DOHH2 (cell line): ENCODE results near the gene HPS3.

Experiments used
- H3F3A ChIP-seq: fragments of 200-600 bp; sonication (generic), shearing (Covaris generic); 2 replicates; pipeline ENCODE4 v1.6.0; 2016; ENCODE audit warnings: antibody characterized with exemption, mild to moderate bottlenecking; ENCODE audit not compliant: control insufficient read depth, insufficient read depth
- H3K27ac ChIP-seq: fragments of 200-600 bp; sonication (generic); 2 replicates; pipeline ENCODE4 v1.5.1; 2014; ENCODE audit warnings: low read depth, mild to moderate bottlenecking, low read length, moderate library complexity
- H3K27me3 ChIP-seq: fragments of 200-600 bp; sonication (generic); 2 replicates; pipeline ENCODE4 v1.6.1; 2014; ENCODE audit warnings: mild to moderate bottlenecking, low read length, mixed read lengths; ENCODE audit not compliant: control insufficient read depth
- H3K36me3 ChIP-seq: fragments of 200-600 bp; sonication (generic); 2 replicates; pipeline ENCODE4 v1.6.1; 2014; ENCODE audit warnings: mild to moderate bottlenecking, low read length, moderate library complexity, mixed read lengths; ENCODE audit not compliant: control insufficient read depth
- H3K4me1 ChIP-seq: fragments of 200-600 bp; sonication (generic); 2 replicates; pipeline ENCODE4 v1.6.1; 2014; ENCODE audit warnings: mild to moderate bottlenecking, low read length, mixed read lengths; ENCODE audit not compliant: control insufficient read depth
- H3K4me2 ChIP-seq: fragments of 200-600 bp; sonication (generic); 2 replicates; pipeline ENCODE4 v1.6.0; 2014; ENCODE audit warnings: mild to moderate bottlenecking, low read length, moderate library complexity
- H3K4me3 ChIP-seq: fragments of 200-600 bp; sonication (generic); 2 replicates; pipeline ENCODE4 v1.5.1; 2014; ENCODE audit warnings: mild to moderate bottlenecking, low read length, mixed read lengths
- H3K79me2 ChIP-seq: fragments of 200-600 bp; sonication (generic); 2 replicates; pipeline ENCODE4 v1.6.1; 2014; ENCODE audit warnings: mild to moderate bottlenecking, low read length, mixed read lengths; ENCODE audit not compliant: control insufficient read depth
- H3K9me2 ChIP-seq: fragments of 200-600 bp; sonication (generic); replicated peaks from 2 replicates; pipeline ENCODE4 v1.6.1; 2014; ENCODE audit warnings: mild to moderate bottlenecking, low read length, mixed read lengths; ENCODE audit not compliant: control insufficient read depth
- H3K9me3 ChIP-seq: fragments of 200-600 bp; sonication (generic); 2 replicates; pipeline ENCODE4 v1.6.1; 2014; ENCODE audit warnings: antibody characterized with exemption, low read length, mixed read lengths; ENCODE audit not compliant: control insufficient read depth, insufficient read depth
- H4K20me1 ChIP-seq: fragments of 200-600 bp; sonication (generic); 2 replicates; pipeline ENCODE4 v1.6.0; 2014; ENCODE audit warnings: low read depth, mild to moderate bottlenecking, antibody characterized with exemption, low read length, moderate library complexity; ENCODE audit not compliant: control insufficient read depth, insufficient read depth
- CTCF ChIP-seq: fragments of 200-600 bp; sonication (generic); IDR thresholded peaks from one replicate; pipeline ENCODE4 v1.5.1; 2014; ENCODE audit warnings: antibody characterized with exemption, mild to moderate bottlenecking, low read depth, low read length; ENCODE audit not compliant: poor library complexity, severe bottlenecking
- EZH2phosphoT487 ChIP-seq: fragments of 200-600 bp; sonication (generic); IDR thresholded peaks from 2 replicates; pipeline ENCODE4 v1.6.1; 2017; ENCODE audit warnings: borderline replicate concordance, mild to moderate bottlenecking, antibody characterized with exemption, low read length, moderate library complexity, mixed read lengths

The HPS3 gene

GRCh38 chr3:149081772-149082171 lies 47.7 kb upstream of the HPS3 start:
- Histone ChIP-seq H3K9me2 (no peaks in the 10 kb centered on the region), H3K4me2 (no peak overlapping the region), H3K79me2 (peaks cover 53% of the 10 kb centered on the region), H3K27me3 (no peaks in the 10 kb centered on the region), H4K20me1 (no peaks in the 10 kb centered on the region), H3F3A (0 out of 2 replicates have a peak, but pooled peaks cover 2% of the 10 kb centered on the region), H3K36me3 (peaks cover 9% of the 10 kb centered on the region), H3K27ac (no peak overlapping the region), H3K9me3 (no peaks in the 10 kb centered on the region), H3K4me1 (peaks cover 10% of the 10 kb centered on the region), H3K4me3 (no peak overlapping the region)
- TF ChIP-seq EZH2phosphoT487 (no peak), CTCF (no peak)

GRCh38 chr3:149085828-149086231 lies 43.6 kb upstream of the HPS3 start:
- TF ChIP-seq EZH2phosphoT487 (no peak), CTCF (no peak)
- peaks cover 41% of the 10 kb centered on the region for H3K79me2 ChIP-seq

GRCh38 chr3:149086232-149086988 lies 43.0 kb upstream of the HPS3 start, which contains the start of gene HLTF:
TSS of gene HLTF (minus strand) at chr3:149086533. CDS start at chr3:149086336, 197 bp downstream.
- peak within 1 kb of the TSS; percentile 80 for H3K4me3 ChIP-seq
- peak within 1 kb of the TSS; percentile 27 for H3K27ac ChIP-seq
- TF ChIP-seq CTCF (no peak), EZH2phosphoT487 (no peak)
- H3K4me2 ChIP-seq = peak within 1 kb of the TSS; percentile 77
- H4K20me1 ChIP-seq = no peaks in the 10 kb centered on the region
- H3K4me1 ChIP-seq = peaks cover 30% of the 10 kb centered on the region
- H3K79me2 ChIP-seq = peaks cover 38% of the 10 kb centered on the region
- H3K9me3 ChIP-seq = no peaks in the 10 kb centered on the region
- H3K36me3 ChIP-seq = peaks cover 4% of the 10 kb centered on the region
- no peaks in the 10 kb centered on the region for H3K27me3 ChIP-seq
- H3F3A ChIP-seq = no peaks in the 10 kb centered on the region
- H3K9me2 ChIP-seq = no peaks in the 10 kb centered on the region

More at GRCh38 chr3:149085828-149086231, 43.6 kb upstream of the HPS3 start:
- Histone ChIP-seq H3K9me3 (no peaks in the 10 kb centered on the region), H3K27me3 (no peaks in the 10 kb centered on the region), H3K36me3 (peaks cover 4% of the 10 kb centered on the region), H4K20me1 (no peaks in the 10 kb centered on the region), H3F3A (no peaks in the 10 kb centered on the region), H3K4me3 (peak overlapping the region; percentile 80), H3K4me2 (peak overlapping the region; percentile 77), H3K9me2 (no peaks in the 10 kb centered on the region), H3K4me1 (peaks cover 27% of the 10 kb centered on the region), H3K27ac (peak overlapping the region; percentile 27)
